Loucy (cell line): ENCODE data around the gene CLMN.

Experiments
- CTCF ChIP-seq: fragments of 200-600 bp; sonication (generic); conservative IDR thresholded peaks from 2 replicates; pipeline ENCODE4 v1.5.1; 2014; ENCODE audit warnings: mild to moderate bottlenecking, antibody characterized with exemption, low read length
- EZH2phosphoT487 ChIP-seq: fragments of 200-600 bp; IDR thresholded peaks from 2 replicates; pipeline ENCODE4 v1.6.1; 2018; ENCODE audit warnings: antibody characterized with exemption, mild to moderate bottlenecking, moderate library complexity, borderline replicate concordance

GRCh38 chr14:95305145-95305544 lies 14.6 kb downstream of the CLMN start:
- TF ChIP-seq CTCF: no peak
- TF ChIP-seq EZH2phosphoT487: no peak
